Right renal pelvis (tissue), 4 donors: ENCODE measurements around the gene ASCL5. TPM values are rescaled to one million over a fixed set of nuclear protein-coding genes. Genes with fewer than 3 reads are reported as not detected.
A peak's percentile ranks its signal among the peaks of the same experiment; 100 is the strongest.

Source experiments
- DNase-seq, 4 donors: peaks; one replicate each; pipeline ENCODE4 v3.0.0-alpha.2; 2013; ENCODE audit warnings: low read depth in 4 of 4, low spot score in 3 of 4, missing footprints in 1 of 4
- polyA plus RNA-seq, 4 donors: library from polyadenylated mRNA; unstranded; fragments of 120-200 nt; gene quantifications; one replicate each; pipeline ENCODE4 v1.2.1, GENCODE V29; 2013; ENCODE audit not compliant: insufficient read length in 4 of 4

ASCL5 gene
- polyA plus RNA-seq, 4 donors, result 0.07 to 0.31 TPM; not detected in 2

- DNase-seq, result peak; percentile 97 to 99 (median 98)
These were observed 27.6 kb upstream of the ASCL5 start, which contains the start of gene TMEM9 for GRCh38 chr1:201154389-201155165. Gene TMEM9, minus strand, starts transcription at chr1:201154474. Its CDS starts 551 bp downstream, at chr1:201153923.

GRCh38 chr1:201153474-201154388 is 26.7 kb upstream of the ASCL5 start:
- DNase-seq, result peak in 2 of 4 donors; percentile 33 to 60

GRCh38 chr1:201149400-201149799 is 22.4 kb upstream of the ASCL5 start:
- no peak for DNase-seq

GRCh38 chr1:201147396-201148015 is 20.5 kb upstream of the ASCL5 start:
- no peak for DNase-seq

GRCh38 chr1:201146626-201147390 is 19.8 kb upstream of the ASCL5 start:
- DNase-seq, result no peak

- DNase-seq, result no peak
These were observed 18.8 kb upstream of the ASCL5 start for GRCh38 chr1:201145816-201146215.

- no peak for DNase-seq
These were observed 18.1 kb upstream of the ASCL5 start for GRCh38 chr1:201145132-201145531.

- no peak for DNase-seq
These were observed 17.7 kb upstream of the ASCL5 start for GRCh38 chr1:201144701-201145100.

- no peak for DNase-seq
These were observed 17.0 kb upstream of the ASCL5 start for GRCh38 chr1:201143726-201144635.

GRCh38 chr1:201142849-201143725 is 16.1 kb upstream of the ASCL5 start:
- no peak for DNase-seq

- DNase-seq, result no peak
These were observed 15.2 kb upstream of the ASCL5 start for GRCh38 chr1:201142011-201142848.

GRCh38 chr1:201141418-201141817 is 14.4 kb upstream of the ASCL5 start:
- DNase-seq, result no peak

- no peak for DNase-seq
These were observed 13.9 kb upstream of the ASCL5 start for GRCh38 chr1:201140941-201141260.

GRCh38 chr1:201140235-201140940 is 13.4 kb upstream of the ASCL5 start:
- DNase-seq, result no peak

- no peak for DNase-seq
These were observed 12.8 kb upstream of the ASCL5 start for GRCh38 chr1:201139756-201140155.

- DNase-seq, result no peak
These were observed 12.3 kb upstream of the ASCL5 start for GRCh38 chr1:201139306-201139705.

- no peak for DNase-seq
These were observed 11.4 kb upstream of the ASCL5 start for GRCh38 chr1:201138311-201138840.
